Ectodermal cell (in vitro differentiated cells): ENCODE data around the gene ZMYND8.

Experiments
- H3K27ac ChIP-seq: 2 replicates; pipeline ENCODE4 v1.7.0; 2013; ENCODE audit warnings: mild to moderate bottlenecking, low read depth, low read length; ENCODE audit not compliant: insufficient read depth, poor library complexity, severe bottlenecking
- H3K27me3 ChIP-seq: 2 replicates; pipeline ENCODE4 v1.7.0; 2013; ENCODE audit warnings: mild to moderate bottlenecking, low read length; ENCODE audit not compliant: insufficient read depth, control insufficient read depth, poor library complexity, severe bottlenecking
- H3K36me3 ChIP-seq: one replicate; pipeline ENCODE4 v1.7.0; 2013; ENCODE audit warnings: low read length; ENCODE audit not compliant: control insufficient read depth, insufficient read depth
- H3K4me1 ChIP-seq: one replicate; pipeline ENCODE4 v1.7.0; 2013; ENCODE audit warnings: low read length; ENCODE audit not compliant: control insufficient read depth, insufficient read depth
- H3K4me3 ChIP-seq: 2 replicates; pipeline ENCODE4 v1.7.0; 2013; ENCODE audit warnings: low read depth, low read length, control low read depth; ENCODE audit not compliant: insufficient read depth
- H3K9me3 ChIP-seq: 2 replicates; pipeline ENCODE4 v1.7.0; 2013; ENCODE audit warnings: mild to moderate bottlenecking, low read length, moderate library complexity; ENCODE audit not compliant: control insufficient read depth
- WGBS, 2 experiments: methylation state at CpG; one replicate each; pipeline ENCODE4 v1.1.7; 2013; ENCODE audit warnings: missing lambda C conversion rate in 2 of 2; 5-methylcytosine and 5-hydroxymethylcytosine counted together

Gene ZMYND8

GRCh38 chr20:47318586-47319516 lies 37.6 kb downstream of the ZMYND8 start:
- peak overlapping the region; percentile 13 for H3K4me3 ChIP-seq
- no peaks in the 10 kb centered on the region for H3K36me3 ChIP-seq

GRCh38 chr20:47318027-47318585 lies 38.4 kb downstream of the ZMYND8 start:
- WGBS, 2 experiments = 19 to 20% methylated on average over 7 of the region's 7 CpGs
- Histone ChIP-seq H3K4me1 (peaks cover 58% of the 10 kb centered on the region), H3K4me3 (no peak overlapping the region), H3K36me3 (no peaks in the 10 kb centered on the region), H3K9me3 (no peaks in the 10 kb centered on the region), H3K27me3 (no peaks in the 10 kb centered on the region), H3K27ac (peak overlapping the region; percentile 95)

More at GRCh38 chr20:47318586-47319516, 37.6 kb downstream of the ZMYND8 start:
- 4 to 6% methylated on average over 28 of the region's 28 CpGs for WGBS, 2 experiments
- H3K9me3 ChIP-seq = no peaks in the 10 kb centered on the region
- peak overlapping the region; percentile 95 for H3K27ac ChIP-seq
- peaks cover 62% of the 10 kb centered on the region for H3K4me1 ChIP-seq
- no peaks in the 10 kb centered on the region for H3K27me3 ChIP-seq

GRCh38 chr20:47317127-47317895 lies 39.2 kb downstream of the ZMYND8 start:
- Histone ChIP-seq H3K27me3 (no peaks in the 10 kb centered on the region), H3K36me3 (no peaks in the 10 kb centered on the region), H3K4me3 (no peak overlapping the region), H3K4me1 (peaks cover 58% of the 10 kb centered on the region), H3K9me3 (no peaks in the 10 kb centered on the region), H3K27ac (peak overlapping the region; percentile 95)
- WGBS, 2 experiments = 37 to 41% methylated on average over 13 of the region's 13 CpGs

- Histone ChIP-seq H3K27ac (no peak overlapping the region), H3K4me1 (peaks cover 58% of the 10 kb centered on the region), H3K4me3 (no peak overlapping the region), H3K9me3 (no peaks in the 10 kb centered on the region), H3K36me3 (no peaks in the 10 kb centered on the region), H3K27me3 (no peaks in the 10 kb centered on the region)
- WGBS, 2 experiments = 85 to 95% methylated on average over 3 of the region's 3 CpGs
Measured at GRCh38 chr20:47316776-47317126, 39.7 kb downstream of the ZMYND8 start.

GRCh38 chr20:47315339-47316056 lies 41.0 kb downstream of the ZMYND8 start:
- Histone ChIP-seq H3K4me3 (no peak overlapping the region), H3K9me3 (no peaks in the 10 kb centered on the region), H3K4me1 (peaks cover 47% of the 10 kb centered on the region), H3K27me3 (no peaks in the 10 kb centered on the region), H3K27ac (peak overlapping the region; percentile 77), H3K36me3 (no peaks in the 10 kb centered on the region)
- 28 to 30% methylated on average over 8 to 10 of the region's 10 CpGs for WGBS, 2 experiments

GRCh38 chr20:47314647-47315338 lies 41.7 kb downstream of the ZMYND8 start:
- H3K27ac ChIP-seq = no peak overlapping the region
- H3K4me1 ChIP-seq = peaks cover 44% of the 10 kb centered on the region
- 86 to 95% methylated on average over 3 of the region's 3 CpGs for WGBS, 2 experiments
- H3K36me3 ChIP-seq = no peaks in the 10 kb centered on the region
- H3K27me3 ChIP-seq = no peaks in the 10 kb centered on the region
- H3K9me3 ChIP-seq = no peaks in the 10 kb centered on the region
- H3K4me3 ChIP-seq = no peak overlapping the region

- Histone ChIP-seq H3K4me1 (peaks cover 17% of the 10 kb centered on the region), H3K9me3 (no peaks in the 10 kb centered on the region), H3K36me3 (peaks cover 3% of the 10 kb centered on the region), H3K4me3 (no peak overlapping the region), H3K27me3 (no peaks in the 10 kb centered on the region), H3K27ac (no peak overlapping the region)
- 92 to 93% methylated on average over 11 of the region's 11 CpGs for WGBS, 2 experiments
Measured at GRCh38 chr20:47311967-47312681, 44.4 kb downstream of the ZMYND8 start.

- Histone ChIP-seq H3K27me3 (no peaks in the 10 kb centered on the region), H3K4me3 (no peak overlapping the region), H3K27ac (no peak overlapping the region), H3K36me3 (peaks cover 4% of the 10 kb centered on the region), H3K4me1 (peaks cover 13% of the 10 kb centered on the region), H3K9me3 (no peaks in the 10 kb centered on the region)
- WGBS, 2 experiments = 93 to 94% methylated on average over 5 of the region's 5 CpGs
Measured at GRCh38 chr20:47311211-47311610, 45.3 kb downstream of the ZMYND8 start.

- no peak overlapping the region for H3K4me3 ChIP-seq
- H3K4me1 ChIP-seq = peaks cover 12% of the 10 kb centered on the region
- 88 to 89% methylated on average over 8 of the region's 8 CpGs for WGBS, 2 experiments
- peaks cover 9% of the 10 kb centered on the region for H3K36me3 ChIP-seq
- no peak overlapping the region for H3K27ac ChIP-seq
- H3K9me3 ChIP-seq = no peaks in the 10 kb centered on the region
- no peaks in the 10 kb centered on the region for H3K27me3 ChIP-seq
Measured at GRCh38 chr20:47310729-47311128, 45.8 kb downstream of the ZMYND8 start.
